Activated naive CD4-positive, alpha-beta T cell treated with anti-CD3 and anti-CD28 coated beads for 36 hours (primary cell): ENCODE results near the gene PRG2. TPM values are rescaled to one million over a fixed set of nuclear protein-coding genes. Genes with fewer than 3 reads are reported as not detected.

Source experiments
- CTCF ChIA-PET: fragments of 350-600 bp; sonication (Branson Sonifier 250); formaldehyde crosslinking; loops from one replicate; lab custom pipeline; 2021; ENCODE audit warnings: antibody characterized with exemption; lab: Charles Lee
- DNase-seq: peaks from one replicate; pipeline ENCODE4 v3.0.0-alpha.2; 2020
- H3K27ac Mint-ChIP-seq: one replicate; pipeline ENCODE4 v1.8.0; 2021; ENCODE audit warnings: mild to moderate bottlenecking, mixed read lengths
- H3K27me3 Mint-ChIP-seq: one replicate; pipeline ENCODE4 v1.8.0; 2021; ENCODE audit warnings: low read depth, mixed read lengths
- H3K36me3 Mint-ChIP-seq: one replicate; pipeline ENCODE4 v1.8.0; 2021; ENCODE audit warnings: low read depth, mixed read lengths
- H3K4me1 Mint-ChIP-seq: one replicate; pipeline ENCODE4 v1.8.0; 2021; ENCODE audit warnings: low read depth, mixed read lengths
- H3K4me3 Mint-ChIP-seq: one replicate; pipeline ENCODE4 v1.8.0; 2021; ENCODE audit warnings: mild to moderate bottlenecking, moderate library complexity, mixed read lengths
- H3K9me3 Mint-ChIP-seq: one replicate; pipeline ENCODE4 v1.8.0; 2021; ENCODE audit warnings: mixed read lengths
- intact Hi-C: fragments of 100-400 bp; cut with micrococcal nuclease; formaldehyde crosslinking; loops from one replicate; pipeline ENCODE4 v1.15.1; 2023
- total RNA-seq, 2 experiments: library from RNA; stranded (reverse); gene quantifications; one replicate each; pipeline ENCODE4 v1.2.3, GENCODE V29; 2021

The PRG2 gene
- total RNA-seq, 2 experiments from 2014 or later: 1.0 TPM

DNA sequence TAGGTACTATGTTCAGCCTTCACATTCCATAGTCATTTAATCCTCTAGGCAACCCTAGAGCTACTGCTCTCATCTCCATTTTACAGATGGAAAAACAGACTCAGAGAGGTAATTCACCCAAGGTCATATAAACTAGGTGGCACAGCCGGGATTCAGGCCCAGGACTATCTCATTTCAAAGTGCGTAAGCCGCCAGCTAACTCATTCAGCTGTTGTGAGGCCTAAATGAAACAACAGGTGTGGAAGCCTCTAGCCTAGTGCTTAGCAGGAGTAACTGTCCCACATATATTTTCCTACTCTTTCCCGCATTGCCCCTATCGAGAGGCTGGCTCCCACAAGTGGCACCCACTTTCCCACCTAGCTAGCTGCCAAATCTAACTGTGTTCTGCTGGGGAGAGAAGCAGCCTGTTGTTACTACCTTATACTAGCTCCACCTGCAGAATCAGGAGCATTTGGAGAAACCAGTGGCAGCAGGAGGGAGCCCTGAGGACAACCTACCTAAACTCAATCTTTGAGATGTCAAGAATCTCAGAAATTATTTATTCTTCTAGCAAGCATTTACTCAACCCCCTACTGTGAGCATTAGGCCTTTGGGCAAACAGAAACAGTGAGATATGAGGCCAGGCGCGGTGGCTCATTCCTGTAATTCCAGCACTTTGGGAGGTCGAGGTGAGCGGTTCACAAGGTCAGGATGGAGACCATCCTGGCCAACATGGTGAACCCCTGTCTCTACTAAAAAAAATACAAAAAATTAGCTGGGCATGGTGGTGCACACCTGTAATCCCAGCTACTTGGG, 30.4 kb downstream of the PRG2 start:
- H3K36me3 Mint-ChIP-seq: no peaks in the 10 kb centered on the region
- no peak overlapping the region for H3K4me3 Mint-ChIP-seq
- peaks cover 7% of the 10 kb centered on the region for H3K27me3 Mint-ChIP-seq
- intact Hi-C loops: no loop called here
- H3K9me3 Mint-ChIP-seq: no peaks in the 10 kb centered on the region
- no peaks in the 10 kb centered on the region for H3K4me1 Mint-ChIP-seq
- DNase-seq: no peak
- no peak overlapping the region for H3K27ac Mint-ChIP-seq
- CTCF ChIA-PET: interaction anchor here (1.1 to 2.5 kb wide), 6 partner anchors 10 to 157 kb away, joined by 3 to 9 read pairs (median 6); no protein-coding TSS in a partner anchor

DNA sequence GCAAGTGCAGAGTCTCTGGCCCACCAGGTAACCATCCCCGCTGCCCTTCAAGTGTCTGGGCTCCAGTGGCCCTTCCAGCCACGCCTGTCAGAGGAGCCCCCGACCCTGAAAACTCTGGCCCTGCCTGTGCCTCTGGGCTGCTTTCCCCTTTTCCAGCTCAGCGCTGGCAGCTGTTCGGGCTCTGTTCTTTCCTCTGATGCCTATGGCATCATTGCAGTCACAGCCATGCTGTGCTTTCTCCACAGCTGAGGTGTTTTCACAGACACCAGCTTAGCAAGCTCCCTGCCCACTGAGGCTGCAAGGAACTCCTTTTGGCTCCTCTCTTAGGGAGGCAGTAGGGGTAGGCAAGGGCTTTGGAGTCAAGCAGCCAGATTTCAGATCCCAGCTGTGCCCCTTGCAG, 31.1 kb downstream of the PRG2 start:
- DNase-seq: no peak
- H3K4me1 Mint-ChIP-seq: no peaks in the 10 kb centered on the region
- peaks cover 11% of the 10 kb centered on the region for H3K27me3 Mint-ChIP-seq
- H3K36me3 Mint-ChIP-seq: no peaks in the 10 kb centered on the region
- intact Hi-C loops: no loop called here
- CTCF ChIA-PET: interaction anchor here (1.4 to 2.5 kb wide), 3 partner anchors 11 to 285 kb away, joined by 3 to 9 read pairs (median 8); no protein-coding TSS in a partner anchor
- H3K4me3 Mint-ChIP-seq: no peak overlapping the region
- H3K27ac Mint-ChIP-seq: no peak overlapping the region
- H3K9me3 Mint-ChIP-seq: no peaks in the 10 kb centered on the region

DNA sequence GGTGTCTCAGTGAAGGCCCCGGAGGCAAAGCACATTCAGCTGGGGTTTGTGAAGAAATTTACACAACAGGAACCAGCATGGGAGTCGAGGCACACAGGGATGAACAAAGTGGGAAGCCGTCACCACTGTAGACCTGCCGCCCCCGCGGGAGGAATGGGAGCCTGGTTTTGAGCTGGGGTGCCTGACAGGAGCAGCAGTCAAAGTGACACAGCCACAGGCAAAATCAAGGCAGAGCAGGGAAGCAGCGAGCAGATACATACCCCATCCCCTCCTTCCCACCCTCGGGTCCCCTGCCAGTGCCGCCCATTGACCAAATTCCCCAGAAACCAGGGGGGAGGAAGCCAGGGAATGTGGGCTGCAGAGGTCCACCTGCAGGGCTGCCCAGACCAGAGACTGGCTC, 31.5 kb downstream of the PRG2 start:
- Mint-ChIP-seq H3K9me3 (no peaks in the 10 kb centered on the region), H3K27ac (no peak overlapping the region), H3K4me3 (no peak overlapping the region), H3K36me3 (no peaks in the 10 kb centered on the region), H3K27me3 (peaks cover 12% of the 10 kb centered on the region), H3K4me1 (no peaks in the 10 kb centered on the region)
- intact Hi-C loops: no loop called here
- CTCF ChIA-PET: interaction anchor here (1.0 to 2.5 kb wide), 4 partner anchors 9 to 285 kb away, joined by 3 to 9 read pairs (median 6); no protein-coding TSS in a partner anchor
- DNase-seq: no peak

DNA sequence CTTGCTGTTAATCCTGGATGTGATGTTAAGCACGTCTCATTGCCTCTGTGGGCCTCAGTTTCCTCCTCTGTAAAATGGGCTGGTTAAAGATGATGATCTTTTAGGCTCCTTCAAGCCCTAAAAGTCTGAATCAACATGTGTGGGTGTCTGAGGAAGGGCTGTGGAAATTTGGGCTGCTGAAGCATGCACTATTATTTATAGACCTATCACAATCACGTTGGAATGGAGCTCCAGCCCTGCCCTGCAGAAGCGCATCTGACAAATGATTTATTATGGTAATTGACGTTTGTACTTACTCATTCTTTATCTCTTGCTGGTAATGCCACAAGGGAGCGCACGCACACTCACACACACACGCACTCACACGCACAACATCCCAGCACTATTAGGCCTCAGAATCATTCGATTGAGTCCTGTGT, 31.9 kb downstream of the PRG2 start:
- no peak for DNase-seq
- no peaks in the 10 kb centered on the region for H3K4me1 Mint-ChIP-seq
- H3K4me3 Mint-ChIP-seq: no peak overlapping the region
- H3K27me3 Mint-ChIP-seq: peaks cover 12% of the 10 kb centered on the region
- CTCF ChIA-PET: interaction anchor here (0.9 to 2.5 kb wide), 4 partner anchors 8 to 286 kb away, joined by 3 to 8 read pairs (median 3); no protein-coding TSS in a partner anchor
- no peak overlapping the region for H3K27ac Mint-ChIP-seq
- H3K36me3 Mint-ChIP-seq: no peaks in the 10 kb centered on the region
- no peaks in the 10 kb centered on the region for H3K9me3 Mint-ChIP-seq
- intact Hi-C loops: no loop called here

DNA sequence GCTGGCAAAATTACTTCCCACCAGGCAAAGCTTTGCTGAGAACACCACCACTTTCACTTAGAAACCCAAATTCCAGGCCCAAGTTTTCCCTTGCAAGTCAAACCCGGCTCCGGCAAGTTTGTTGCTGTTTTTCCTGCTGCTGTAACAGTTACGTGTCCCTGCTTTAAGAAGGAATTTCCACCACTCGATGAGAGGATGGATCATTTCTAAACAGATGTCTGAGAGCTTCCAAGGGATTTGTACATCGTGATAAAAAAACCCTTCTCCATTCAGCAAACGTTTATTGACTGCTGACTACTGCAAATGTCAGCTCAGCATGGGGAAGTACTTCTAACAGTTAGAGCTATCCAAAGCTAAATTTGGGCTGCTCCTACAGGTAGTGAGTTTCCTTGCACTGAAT, 32.6 kb downstream of the PRG2 start:
- no peak overlapping the region for H3K27ac Mint-ChIP-seq
- no peaks in the 10 kb centered on the region for H3K36me3 Mint-ChIP-seq
- CTCF ChIA-PET: interaction anchor here (0.6 to 0.9 kb wide), 2 partner anchors 13 to 126 kb away, joined by 3 read pairs; no protein-coding TSS in a partner anchor
- intact Hi-C loops: no loop called here
- no peak for DNase-seq
- no peaks in the 10 kb centered on the region for H3K9me3 Mint-ChIP-seq
- no peak overlapping the region for H3K4me3 Mint-ChIP-seq
- H3K4me1 Mint-ChIP-seq: no peaks in the 10 kb centered on the region
- H3K27me3 Mint-ChIP-seq: peaks cover 12% of the 10 kb centered on the region

DNA sequence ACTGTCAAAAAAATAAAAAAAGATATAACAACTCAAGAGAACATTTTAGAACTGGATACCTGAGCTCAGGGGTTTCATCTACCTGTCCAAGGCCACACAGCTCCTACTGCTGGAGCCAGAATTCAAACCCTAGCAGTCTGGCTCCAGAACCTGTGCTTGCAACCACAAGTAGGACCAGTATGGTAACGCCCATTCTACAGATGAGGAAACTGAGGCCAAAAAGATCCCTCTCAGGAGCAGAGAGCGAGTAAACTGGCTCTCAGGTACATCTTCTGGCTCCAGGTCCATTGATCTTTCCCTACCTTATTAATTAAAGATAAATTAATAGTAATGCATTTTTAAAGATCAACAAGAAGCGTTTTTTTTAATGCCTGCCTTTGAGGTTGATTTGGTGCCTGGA, 33.1 kb downstream of the PRG2 start:
- Mint-ChIP-seq H3K27ac (no peak overlapping the region), H3K4me3 (no peak overlapping the region), H3K36me3 (no peaks in the 10 kb centered on the region), H3K27me3 (peaks cover 12% of the 10 kb centered on the region), H3K4me1 (no peaks in the 10 kb centered on the region), H3K9me3 (no peaks in the 10 kb centered on the region)
- intact Hi-C loops: no loop called here
- DNase-seq: no peak
- CTCF ChIA-PET: interaction anchor here (0.6 to 1.9 kb wide), 3 partner anchors 11 to 127 kb away, joined by 3 to 9 read pairs (median 3); no protein-coding TSS in a partner anchor

DNA sequence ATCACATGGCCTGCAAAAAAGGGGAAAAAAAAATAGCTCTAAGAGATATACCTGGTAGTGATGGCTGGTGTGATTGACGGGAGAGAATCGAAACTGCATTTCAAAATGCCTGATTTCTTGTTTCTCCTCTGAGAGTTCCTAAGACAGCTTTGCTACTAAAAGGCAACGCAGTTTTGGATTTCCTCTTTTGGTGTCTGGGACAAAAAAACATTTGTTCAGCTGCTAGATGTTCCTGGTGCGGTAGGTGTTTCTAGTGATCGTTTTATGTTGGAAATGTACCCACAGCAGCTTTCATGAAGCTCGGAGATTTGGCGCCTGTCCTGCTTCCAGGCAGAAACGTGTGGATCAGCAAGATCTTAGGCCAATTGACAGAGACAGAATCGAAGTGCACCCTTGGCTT, 34.2 kb downstream of the PRG2 start:
- intact Hi-C loops: no loop called here
- no peak for DNase-seq
- Mint-ChIP-seq H3K9me3 (peaks cover 4% of the 10 kb centered on the region), H3K36me3 (peaks cover 1% of the 10 kb centered on the region), H3K27me3 (peaks cover 7% of the 10 kb centered on the region), H3K27ac (no peak overlapping the region), H3K4me1 (no peaks in the 10 kb centered on the region), H3K4me3 (no peak overlapping the region)
- CTCF ChIA-PET: interaction anchor here (0.6 to 1.9 kb wide), 4 partner anchors 8 to 168 kb away, joined by 3 to 9 read pairs (median 3); no protein-coding TSS in a partner anchor

DNA sequence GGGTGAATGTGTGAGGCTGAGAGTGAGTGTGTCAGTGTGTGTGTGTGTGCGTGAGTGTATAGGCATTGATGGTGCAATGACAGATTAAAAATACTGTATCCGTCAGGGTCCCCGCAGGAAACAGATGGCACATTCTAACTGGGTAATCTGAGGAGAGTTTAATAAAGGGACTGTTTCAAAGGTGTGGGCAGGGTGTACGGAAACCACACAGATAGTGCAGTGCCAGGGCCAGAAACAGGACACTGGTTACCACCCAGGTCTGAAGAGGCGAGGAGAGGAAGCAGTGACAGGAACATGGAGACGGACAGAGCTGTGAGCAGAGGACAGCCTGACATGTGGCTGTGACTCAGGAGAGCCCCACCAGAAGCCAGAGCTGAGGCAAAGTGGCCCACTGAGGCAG, 35.8 kb downstream of the PRG2 start:
- CTCF ChIA-PET: no interaction called here
- Mint-ChIP-seq H3K36me3 (peaks cover 1% of the 10 kb centered on the region), H3K4me3 (no peak overlapping the region), H3K9me3 (peaks cover 5% of the 10 kb centered on the region), H3K27me3 (peaks cover 7% of the 10 kb centered on the region), H3K27ac (no peak overlapping the region), H3K4me1 (peaks cover 3% of the 10 kb centered on the region)
- intact Hi-C loops: no loop called here
- no peak for DNase-seq

DNA sequence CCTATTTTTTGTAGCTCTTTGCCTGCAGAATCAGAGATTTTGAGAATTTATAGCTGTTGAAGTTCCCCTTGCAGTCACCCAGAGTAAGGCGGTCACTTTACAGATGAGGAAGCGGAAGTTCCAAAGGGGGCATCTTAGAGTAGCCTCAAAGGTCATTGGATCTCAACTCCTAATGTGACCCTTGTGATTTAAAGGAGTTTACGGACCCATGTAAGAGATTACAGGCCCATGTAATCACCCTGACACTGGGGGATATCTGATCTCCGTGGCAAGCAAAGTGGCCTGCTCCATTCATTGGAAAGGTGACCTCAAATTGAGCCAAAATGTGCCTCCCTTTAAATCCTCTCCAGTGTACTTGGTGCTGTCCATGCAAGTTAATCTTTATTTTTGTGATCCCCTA, 36.6 kb downstream of the PRG2 start:
- Mint-ChIP-seq H3K9me3 (peaks cover 5% of the 10 kb centered on the region), H3K36me3 (peaks cover 1% of the 10 kb centered on the region), H3K27ac (no peak overlapping the region), H3K4me1 (peaks cover 3% of the 10 kb centered on the region), H3K4me3 (no peak overlapping the region), H3K27me3 (peaks cover 7% of the 10 kb centered on the region)
- CTCF ChIA-PET: interaction anchor here (0.6 to 3.0 kb wide), 7 partner anchors 87 to 290 kb away, joined by 3 to 14 read pairs (median 4); no protein-coding TSS in a partner anchor
- DNase-seq: no peak
- intact Hi-C loops: no loop called here

DNA sequence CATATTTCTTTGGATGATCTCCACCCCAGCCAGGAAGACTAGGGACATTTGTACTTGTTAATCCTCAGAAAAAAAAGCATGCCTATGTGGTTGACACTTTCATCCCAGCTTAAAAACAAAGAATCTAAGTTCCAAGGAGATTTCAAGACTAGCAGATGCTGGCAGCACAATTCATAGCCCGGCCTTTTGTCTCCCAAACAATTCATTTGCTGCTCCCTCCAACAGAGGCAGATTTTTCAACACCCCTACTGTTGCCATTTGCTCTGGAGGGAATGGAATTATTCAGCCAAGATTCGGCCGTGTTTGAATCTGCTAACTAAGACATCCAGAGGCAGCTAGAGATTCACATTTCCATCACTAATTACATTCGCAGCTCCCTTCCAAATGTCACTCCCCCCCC, 37.0 kb downstream of the PRG2 start:
- intact Hi-C loops: no loop called here
- peaks cover 1% of the 10 kb centered on the region for H3K36me3 Mint-ChIP-seq
- H3K27ac Mint-ChIP-seq: no peak overlapping the region
- peaks cover 3% of the 10 kb centered on the region for H3K4me1 Mint-ChIP-seq
- CTCF ChIA-PET: interaction anchor here (0.6 to 3.0 kb wide), 8 partner anchors 10 to 291 kb away, joined by 3 to 14 read pairs (median 4); no protein-coding TSS in a partner anchor
- H3K4me3 Mint-ChIP-seq: no peak overlapping the region
- peaks cover 5% of the 10 kb centered on the region for H3K9me3 Mint-ChIP-seq
- H3K27me3 Mint-ChIP-seq: peaks cover 7% of the 10 kb centered on the region
- no peak for DNase-seq

DNA sequence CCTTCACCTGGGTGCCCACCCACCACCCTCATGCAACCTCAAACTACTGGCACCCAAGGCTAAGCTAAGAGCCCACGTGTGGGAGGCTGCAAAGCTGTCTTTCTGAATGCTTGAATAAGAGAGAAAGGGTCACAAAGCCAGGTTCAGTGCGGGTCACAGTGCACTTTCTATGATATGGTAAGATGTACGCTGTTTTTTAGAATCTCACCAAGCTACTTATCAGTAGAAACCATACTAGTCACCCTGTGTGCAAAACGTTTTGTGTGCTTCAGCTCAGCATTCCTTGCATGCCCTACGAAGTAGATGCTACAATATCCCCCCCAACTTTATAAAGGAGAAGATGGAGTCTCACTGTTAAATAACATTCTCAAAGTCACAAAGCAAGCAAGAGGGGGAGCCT, 37.4 kb downstream of the PRG2 start:
- H3K9me3 Mint-ChIP-seq: peaks cover 5% of the 10 kb centered on the region

DNA sequence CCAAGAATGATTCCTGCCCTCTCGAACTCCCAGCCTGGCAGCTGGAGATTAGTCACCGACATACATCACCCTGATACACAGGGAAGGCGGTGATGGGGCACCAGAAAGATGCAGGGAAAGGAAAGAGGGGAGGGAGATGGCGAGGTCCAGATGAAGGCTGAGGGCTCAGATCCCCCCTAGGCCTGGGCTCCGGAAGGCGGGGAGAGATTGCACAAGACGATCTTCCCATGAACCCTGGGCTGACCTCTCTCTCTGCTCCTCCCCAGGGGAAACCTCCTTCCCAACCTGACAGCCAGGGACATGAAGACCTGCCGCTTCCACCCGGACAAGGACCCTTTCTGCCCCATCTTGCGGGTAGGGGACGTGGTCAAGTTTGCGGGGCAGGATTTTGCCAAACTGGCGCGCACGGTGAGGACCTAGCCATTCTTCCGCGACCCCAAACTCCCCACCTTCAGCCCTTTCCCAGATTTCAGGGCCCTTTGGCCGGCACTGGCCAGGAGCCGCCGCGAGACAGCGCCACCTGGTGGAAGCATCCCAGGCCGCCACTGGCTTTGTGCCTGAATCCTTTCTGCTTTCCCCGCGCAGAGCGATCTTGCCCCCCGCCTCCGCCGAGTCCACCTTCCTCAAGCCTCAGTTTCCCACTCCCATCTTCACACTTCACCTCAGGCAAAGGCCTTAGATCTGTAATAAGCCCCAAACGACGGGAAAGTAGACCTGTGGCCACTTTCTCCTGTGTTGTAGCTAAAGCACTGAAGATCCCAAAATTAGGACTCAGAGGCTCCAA, 40.8 kb downstream of the PRG2 start:
- H3K36me3 Mint-ChIP-seq: peaks cover 1% of the 10 kb centered on the region
- intact Hi-C loops: loop anchor here (5.0 kb wide), 2 partner anchors 507 to 1163 kb away; no protein-coding TSS in a partner anchor
- H3K27me3 Mint-ChIP-seq: peaks cover 4% of the 10 kb centered on the region
- peaks cover 3% of the 10 kb centered on the region for H3K4me1 Mint-ChIP-seq
- peaks cover 5% of the 10 kb centered on the region for H3K9me3 Mint-ChIP-seq
- no peak overlapping the region for H3K4me3 Mint-ChIP-seq
- no peak overlapping the region for H3K27ac Mint-ChIP-seq
- CTCF ChIA-PET: interaction anchor here (0.6 to 1.8 kb wide), 15 partner anchors 9 to 213 kb away, joined by 3 to 9 read pairs (median 5); partner anchors contain the start of gene SSRP1
- DNase-seq: peak; percentile 68

More for the DNA sequence above, 37.4 kb downstream of the PRG2 start:
- intact Hi-C loops: no loop called here
- no peak for DNase-seq
- Mint-ChIP-seq H3K4me1 (peaks cover 3% of the 10 kb centered on the region), H3K27me3 (peaks cover 7% of the 10 kb centered on the region), H3K4me3 (no peak overlapping the region), H3K36me3 (peaks cover 1% of the 10 kb centered on the region), H3K27ac (no peak overlapping the region)
- CTCF ChIA-PET: interaction anchor here (0.6 to 3.0 kb wide), 8 partner anchors 10 to 291 kb away, joined by 3 to 14 read pairs (median 4); no protein-coding TSS in a partner anchor
